Measurements from ENCODE around the gene WIF1.

- TF ChIP-seq POLR2A (IDR thresholded peaks at IDR 0.05): no peak
- TF ChIP-seq, protein P1, sequence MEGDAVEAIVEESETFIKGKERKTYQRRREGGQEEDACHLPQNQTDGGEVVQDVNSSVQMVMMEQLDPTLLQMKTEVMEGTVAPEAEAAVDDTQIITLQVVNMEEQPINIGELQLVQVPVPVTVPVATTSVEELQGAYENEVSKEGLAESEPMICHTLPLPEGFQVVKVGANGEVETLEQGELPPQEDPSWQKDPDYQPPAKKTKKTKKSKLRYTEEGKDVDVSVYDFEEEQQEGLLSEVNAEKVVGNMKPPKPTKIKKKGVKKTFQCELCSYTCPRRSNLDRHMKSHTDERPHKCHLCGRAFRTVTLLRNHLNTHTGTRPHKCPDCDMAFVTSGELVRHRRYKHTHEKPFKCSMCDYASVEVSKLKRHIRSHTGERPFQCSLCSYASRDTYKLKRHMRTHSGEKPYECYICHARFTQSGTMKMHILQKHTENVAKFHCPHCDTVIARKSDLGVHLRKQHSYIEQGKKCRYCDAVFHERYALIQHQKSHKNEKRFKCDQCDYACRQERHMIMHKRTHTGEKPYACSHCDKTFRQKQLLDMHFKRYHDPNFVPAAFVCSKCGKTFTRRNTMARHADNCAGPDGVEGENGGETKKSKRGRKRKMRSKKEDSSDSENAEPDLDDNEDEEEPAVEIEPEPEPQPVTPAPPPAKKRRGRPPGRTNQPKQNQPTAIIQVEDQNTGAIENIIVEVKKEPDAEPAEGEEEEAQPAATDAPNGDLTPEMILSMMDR (IDR thresholded peaks at IDR 0.05 in 8 of 11, conservative IDR thresholded peaks at IDR 0.05 in 3 of 11): no peak
Measured at GRCh38 chr12:65168681-65169319, 47.7 kb upstream of the WIF1 start.

Measured in spleen (tissue), 7 donors.